Epithelial cell of alveolus of lung (primary cell): Measurements from ENCODE around the gene FCN1. TPM values are rescaled to one million over a fixed set of nuclear protein-coding genes. Genes with fewer than 3 reads are reported as not detected.

Source experiments
- total RNA-seq: library from RNA; depleted of rRNA; stranded (reverse); fragments of >200 nt; gene quantifications from 2 replicates; pipeline ENCODE4 v1.2.1, GENCODE V29; 2015

Gene FCN1
- total RNA-seq = not detected in 2 replicates

GRCh38 chr9:134917431-134918373 lies at the start of gene FCN1:
Gene FCN1, minus strand, starts transcription at chr9:134917912. Its CDS starts 41 bp downstream, at chr9:134917871.

DNA sequence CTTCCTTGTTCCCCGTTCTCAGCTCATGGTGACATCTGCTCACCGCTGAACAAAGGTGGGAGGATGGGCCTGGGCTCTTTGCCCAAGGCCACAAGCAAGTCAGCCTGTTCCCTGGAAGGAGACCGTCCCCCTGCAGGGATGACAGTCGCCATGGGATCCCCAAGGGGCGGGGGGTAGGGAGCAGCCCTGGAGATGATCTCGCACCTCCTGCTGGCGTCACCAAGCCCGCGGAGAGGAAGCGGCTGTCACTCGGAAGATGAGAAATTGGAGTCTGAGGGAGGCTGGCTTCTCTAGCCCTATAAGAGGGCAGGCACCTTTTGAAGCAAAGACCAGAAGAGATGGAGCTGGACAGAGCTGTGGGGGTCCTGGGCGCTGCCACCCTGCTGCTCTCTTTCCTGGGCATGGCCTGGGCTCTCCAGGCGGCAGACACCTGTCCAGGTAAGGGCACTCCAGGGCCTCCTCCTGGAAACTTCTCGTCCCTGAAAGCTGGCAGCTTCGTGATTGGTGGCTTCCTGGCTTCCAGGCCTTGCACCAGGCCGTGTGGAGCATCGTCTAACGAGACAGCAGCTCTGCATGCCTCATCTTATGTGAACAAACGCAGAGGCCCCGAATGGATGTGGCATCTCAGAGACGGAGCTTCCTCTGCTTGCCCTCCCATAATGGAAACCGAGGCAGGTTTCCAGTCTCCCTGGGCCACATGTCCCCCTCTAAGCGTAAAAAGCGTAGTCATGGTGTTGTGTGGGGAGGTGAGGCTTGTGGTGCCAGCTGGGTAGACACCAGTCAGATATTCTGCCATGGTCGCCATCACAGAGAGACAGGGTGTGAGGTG lies 37.0 kb downstream of the FCN1 start, which contains the start of gene FCN2:
TSS of gene FCN2 (plus strand) at position 327 of the 829 bp plus-strand sequence. CDS start at position 339, 12 bp downstream.

Other genes starting within 250 kb of the FCN1 start
- not detected in 2 replicates for gene FCN2, start 37.1 kb downstream of the FCN1 start, total RNA-seq
- gene OLFM1, start 169.8 kb upstream of the FCN1 start, total RNA-seq = 0.16 and 1.2 TPM in 2 replicates